ENCODE results near the gene CPSF3.

- TF ChIP-seq CTCF (IDR thresholded peaks at IDR 0.05) (no peak), POLR2A (IDR thresholded peaks at IDR 0.05) (no peak)
These were observed 37.6 kb downstream of the CPSF3 start for GRCh38 chr2:9461079-9461478.
